Smooth muscle cell (in vitro differentiated cells): ENCODE results near the gene LSM10. TPM values are rescaled to one million over a fixed set of nuclear protein-coding genes. Genes with fewer than 3 reads are reported as not detected.

Experiments used
- DNase-seq: peaks from one replicate; lab custom pipeline; 2025; ENCODE audit not compliant: unreplicated experiment; lab: John Stamatoyannopoulos, UW
- H2AFZ ChIP-seq: fragments of 200-600 bp; sonication (generic); 2 replicates; pipeline ENCODE4 v1.6.0; 2016; ENCODE audit warnings: antibody characterized with exemption, low read depth, mild to moderate bottlenecking
- H3F3A ChIP-seq: fragments of 200-600 bp; sonication (generic); 2 replicates; pipeline ENCODE4 v1.6.0; 2017; ENCODE audit warnings: antibody characterized with exemption, low read depth
- H3K27ac ChIP-seq: fragments of 200-600 bp; sonication (generic); 2 replicates; pipeline ENCODE4 v1.5.1; 2016; ENCODE audit warnings: low read depth, mild to moderate bottlenecking
- H3K27me3 ChIP-seq: fragments of 200-600 bp; sonication (generic); 2 replicates; pipeline ENCODE4 v1.6.1; 2016; ENCODE audit warnings: low read depth, mild to moderate bottlenecking
- H3K36me3 ChIP-seq: fragments of 200-600 bp; sonication (generic); 2 replicates; pipeline ENCODE4 v1.5.1; 2016; ENCODE audit warnings: low read depth
- H3K4me1 ChIP-seq: fragments of 200-600 bp; sonication (generic); 2 replicates; pipeline ENCODE4 v1.5.1; 2016; ENCODE audit warnings: low read depth
- H3K4me2 ChIP-seq: fragments of 200-600 bp; sonication (generic); 2 replicates; pipeline ENCODE4 v1.6.0; 2016; ENCODE audit warnings: mild to moderate bottlenecking
- H3K4me3 ChIP-seq: fragments of 200-600 bp; sonication (generic); 2 replicates; pipeline ENCODE4 v1.5.1; 2016; ENCODE audit warnings: mild to moderate bottlenecking
- H3K79me2 ChIP-seq: fragments of 200-600 bp; sonication (generic); 2 replicates; pipeline ENCODE4 v1.6.0; 2016; ENCODE audit warnings: low read depth, mild to moderate bottlenecking
- H3K9ac ChIP-seq: fragments of 200-600 bp; sonication (generic); 2 replicates; pipeline ENCODE4 v1.6.0; 2016; ENCODE audit warnings: low read depth
- H3K9me3 ChIP-seq: fragments of 200-600 bp; sonication (generic); replicated peaks from 2 replicates; pipeline ENCODE4 v1.5.1; 2016; ENCODE audit warnings: low read depth
- H4K20me1 ChIP-seq: fragments of 200-600 bp; sonication (generic); 2 replicates; pipeline ENCODE4 v1.6.0; 2016; ENCODE audit warnings: low read depth
- CTCF ChIP-seq: fragments of 200-600 bp; sonication (generic); IDR thresholded peaks from 2 replicates; pipeline ENCODE4 v1.5.1; 2017; ENCODE audit warnings: borderline replicate concordance, mild to moderate bottlenecking, antibody characterized with exemption; ENCODE audit not compliant: insufficient read depth, poor library complexity, severe bottlenecking
- WGBS: methylation state at CpG from one replicate; pipeline ENCODE4 v1.1.7; 2016; ENCODE audit warnings: low lambda C conversion rate; 5-methylcytosine and 5-hydroxymethylcytosine counted together
- polyA plus RNA-seq: library from polyadenylated mRNA; unstranded; fragments of >200 nt; fragmentation: Nextera tagmentation; extraction: Ambion mirVana; gene quantifications from 2 replicates; pipeline ENCODE4 v1.2.1, GENCODE V29; 2016
- total RNA-seq: library from RNA; depleted of rRNA; stranded (reverse); fragments of >200 nt; gene quantifications from 2 replicates; pipeline ENCODE4 v1.2.3, GENCODE V29; 2014

Gene LSM10
- total and polyA plus RNA-seq, 2 experiments from 2014 or later: 12.2 to 72.9 TPM

GRCh38 chr1:36366091-36366661, 31.5 kb downstream of the LSM10 start:
- H2AFZ ChIP-seq: no peak overlapping the region
- H3K4me1 ChIP-seq: peaks cover 14% of the 10 kb centered on the region
- DNase-seq: peak; percentile 58
- TF ChIP-seq CTCF: no peak
- H3K4me2 ChIP-seq: peak overlapping the region; percentile 73
- H3K27me3 ChIP-seq: no peaks in the 10 kb centered on the region
- peak overlapping the region; percentile 74 for H3K9ac ChIP-seq
- H4K20me1 ChIP-seq: peaks cover 18% of the 10 kb centered on the region
- peaks cover 18% of the 10 kb centered on the region for H3F3A ChIP-seq
- H3K36me3 ChIP-seq: no peaks in the 10 kb centered on the region
- peak overlapping the region; percentile 96 for H3K27ac ChIP-seq
- WGBS: 33% methylated on average over 18 of the region's 18 CpGs
- H3K79me2 ChIP-seq: peaks cover 63% of the 10 kb centered on the region
- no peak overlapping the region for H3K4me3 ChIP-seq
- no peaks in the 10 kb centered on the region for H3K9me3 ChIP-seq

- WGBS: 42% methylated on average over 1 of the region's 1 CpG
- no peak for TF ChIP-seq CTCF
- Histone ChIP-seq H3K9me3 (no peaks in the 10 kb centered on the region), H4K20me1 (peaks cover 25% of the 10 kb centered on the region), H3K27ac (peak overlapping the region; percentile 96), H3K27me3 (no peaks in the 10 kb centered on the region), H3F3A (peaks cover 18% of the 10 kb centered on the region), H3K4me1 (peaks cover 14% of the 10 kb centered on the region), H3K4me2 (peak overlapping the region; percentile 73), H3K36me3 (no peaks in the 10 kb centered on the region), H2AFZ (no peak overlapping the region), H3K79me2 (peaks cover 62% of the 10 kb centered on the region), H3K9ac (peak overlapping the region; percentile 74), H3K4me3 (no peak overlapping the region)
- no peak for DNase-seq
These were observed 32.3 kb downstream of the LSM10 start for GRCh38 chr1:36365381-36365780.

DNA sequence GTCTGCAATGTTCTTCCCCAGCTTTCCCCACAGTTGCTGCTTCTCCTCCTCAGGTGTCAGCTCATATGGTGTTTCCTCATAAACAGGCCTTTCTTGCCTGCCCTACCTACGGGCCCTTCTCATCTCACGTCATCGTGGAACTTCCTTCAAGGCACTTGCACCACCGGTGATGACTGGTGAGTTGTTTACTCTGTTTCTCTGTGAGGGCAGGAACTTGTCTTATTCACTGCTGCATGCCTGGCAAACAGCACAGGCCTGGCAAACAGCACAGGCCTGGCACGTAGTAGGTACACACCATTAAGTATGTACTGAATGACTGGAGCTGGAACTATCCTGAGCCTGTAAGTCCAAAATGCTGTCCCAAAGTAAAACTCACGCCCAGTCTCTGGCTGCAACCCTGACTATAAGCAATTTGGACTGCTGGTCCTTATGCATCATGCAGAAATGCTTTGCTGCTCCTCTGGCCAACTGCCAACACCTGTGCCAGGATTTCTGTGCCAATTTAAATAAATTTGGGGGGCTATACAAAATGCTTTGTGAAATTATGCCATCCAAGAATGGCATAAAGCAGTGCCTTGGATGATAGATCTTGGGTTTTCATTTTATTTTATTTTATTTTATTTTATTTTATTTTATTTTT, 37.7 kb downstream of the LSM10 start:
- Histone ChIP-seq H3K4me2 (no peak overlapping the region), H3F3A (no peaks in the 10 kb centered on the region), H4K20me1 (peaks cover 9% of the 10 kb centered on the region), H3K36me3 (peaks cover 4% of the 10 kb centered on the region), H2AFZ (no peak overlapping the region), H3K9ac (no peak overlapping the region), H3K9me3 (no peaks in the 10 kb centered on the region), H3K4me1 (no peaks in the 10 kb centered on the region), H3K79me2 (peaks cover 60% of the 10 kb centered on the region), H3K27me3 (no peaks in the 10 kb centered on the region), H3K27ac (peak overlapping the region; percentile 31), H3K4me3 (no peak overlapping the region)
- TF ChIP-seq CTCF: no peak
- WGBS: 89% methylated on average over 6 of the region's 6 CpGs
- DNase-seq: no peak

GRCh38 chr1:36359383-36359782, 38.3 kb downstream of the LSM10 start:
- H3K36me3 ChIP-seq: peaks cover 4% of the 10 kb centered on the region
- H3K79me2 ChIP-seq: peaks cover 60% of the 10 kb centered on the region
- H3K4me2 ChIP-seq: no peak overlapping the region
- H2AFZ ChIP-seq: no peak overlapping the region
- H3K27me3 ChIP-seq: no peaks in the 10 kb centered on the region
- no peak overlapping the region for H3K4me3 ChIP-seq
- H3K27ac ChIP-seq: peak overlapping the region; percentile 31
- no peak for DNase-seq
- no peaks in the 10 kb centered on the region for H3F3A ChIP-seq
- TF ChIP-seq CTCF: no peak
- WGBS: 94% methylated on average over 5 of the region's 5 CpGs
- peaks cover 9% of the 10 kb centered on the region for H4K20me1 ChIP-seq
- H3K4me1 ChIP-seq: no peaks in the 10 kb centered on the region
- no peaks in the 10 kb centered on the region for H3K9me3 ChIP-seq
- no peak overlapping the region for H3K9ac ChIP-seq
